ENCODE measurements around the gene ITPR2. TPM values are rescaled to one million over a fixed set of nuclear protein-coding genes. Genes with fewer than 3 reads are reported as not detected.

The ITPR2 gene
- total RNA-seq, 1 donor: 33.4 TPM

DNA sequence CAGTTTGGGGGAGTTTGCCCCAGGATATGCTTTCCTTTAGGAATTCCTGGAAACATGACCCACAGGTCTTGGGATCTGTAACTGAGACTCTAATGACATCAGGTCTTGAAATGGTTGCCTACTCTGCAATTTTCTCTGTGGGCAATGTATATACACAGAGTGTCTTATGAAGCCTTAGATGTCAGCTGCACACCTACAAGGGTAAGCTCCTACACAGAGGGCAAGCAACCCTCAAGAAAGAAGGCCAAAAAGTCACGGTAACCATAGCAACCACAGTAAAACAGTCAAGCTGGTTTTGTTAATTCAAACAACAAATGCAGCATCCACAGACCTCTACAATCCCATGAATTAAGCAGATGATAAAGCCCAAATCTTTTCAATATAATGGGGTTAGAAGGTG is 344.6 kb downstream of the ITPR2 start:
- Histone ChIP-seq H3K9me3 (ENCODE audit: low read depth, low read length) (no peaks in the 10 kb centered on the region), H3K4me1 (ENCODE audit: insufficient read depth, low read length) (no peaks in the 10 kb centered on the region), H3K27me3 (ENCODE audit: insufficient read depth, low read length) (no peaks in the 10 kb centered on the region), H3K4me3 (ENCODE audit: low read length) (no peak overlapping the region)

DNA sequence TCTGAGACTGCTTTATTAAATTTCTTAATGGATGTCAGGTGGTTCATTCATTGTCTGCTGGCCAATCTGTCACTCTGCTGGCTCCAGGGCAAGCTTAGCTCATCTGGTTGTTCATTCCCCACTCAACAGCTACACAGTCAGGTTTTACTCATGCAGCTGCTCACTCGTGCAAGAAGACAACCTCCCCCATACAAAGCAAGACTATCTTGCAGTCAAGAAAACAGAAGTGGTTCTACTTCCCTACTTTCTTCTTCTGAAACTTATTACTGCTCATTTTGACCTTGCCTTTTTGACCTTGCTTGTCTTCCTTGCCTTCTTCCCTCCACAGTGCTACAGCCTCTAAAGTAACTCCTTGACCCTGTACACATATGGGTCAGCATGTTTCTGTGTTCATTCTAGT is 359.7 kb downstream of the ITPR2 start:
- no peak overlapping the region for H3K4me3 ChIP-seq (ENCODE audit: low read length)
- H3K27me3 ChIP-seq (ENCODE audit: insufficient read depth, low read length): no peaks in the 10 kb centered on the region
- no peaks in the 10 kb centered on the region for H3K9me3 ChIP-seq (ENCODE audit: low read depth, low read length)
- H3K4me1 ChIP-seq (ENCODE audit: insufficient read depth, low read length): peaks cover 36% of the 10 kb centered on the region

DNA sequence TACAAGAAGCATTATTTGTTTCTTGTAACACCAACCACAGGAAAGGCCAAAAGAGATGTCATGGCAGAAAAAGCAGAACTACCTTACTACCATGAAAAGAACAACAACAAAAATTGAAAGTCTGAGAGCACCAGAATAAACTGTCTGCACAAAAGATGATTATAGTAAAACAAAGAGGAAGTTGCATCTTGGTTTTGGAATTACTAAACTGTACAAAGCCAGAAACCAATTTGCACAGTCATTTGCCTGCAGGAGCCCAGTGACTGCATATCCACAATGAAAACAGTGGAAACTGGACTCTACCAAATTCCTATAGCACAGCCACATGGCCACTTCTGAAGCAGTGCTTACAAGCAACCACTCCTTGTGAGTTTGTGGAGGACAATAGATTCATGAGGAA is 361.4 kb downstream of the ITPR2 start:
- Histone ChIP-seq H3K4me3 (ENCODE audit: low read length) (no peak overlapping the region), H3K4me1 (ENCODE audit: insufficient read depth, low read length) (peaks cover 36% of the 10 kb centered on the region), H3K9me3 (ENCODE audit: low read depth, low read length) (no peaks in the 10 kb centered on the region), H3K27me3 (ENCODE audit: insufficient read depth, low read length) (no peaks in the 10 kb centered on the region)

DNA sequence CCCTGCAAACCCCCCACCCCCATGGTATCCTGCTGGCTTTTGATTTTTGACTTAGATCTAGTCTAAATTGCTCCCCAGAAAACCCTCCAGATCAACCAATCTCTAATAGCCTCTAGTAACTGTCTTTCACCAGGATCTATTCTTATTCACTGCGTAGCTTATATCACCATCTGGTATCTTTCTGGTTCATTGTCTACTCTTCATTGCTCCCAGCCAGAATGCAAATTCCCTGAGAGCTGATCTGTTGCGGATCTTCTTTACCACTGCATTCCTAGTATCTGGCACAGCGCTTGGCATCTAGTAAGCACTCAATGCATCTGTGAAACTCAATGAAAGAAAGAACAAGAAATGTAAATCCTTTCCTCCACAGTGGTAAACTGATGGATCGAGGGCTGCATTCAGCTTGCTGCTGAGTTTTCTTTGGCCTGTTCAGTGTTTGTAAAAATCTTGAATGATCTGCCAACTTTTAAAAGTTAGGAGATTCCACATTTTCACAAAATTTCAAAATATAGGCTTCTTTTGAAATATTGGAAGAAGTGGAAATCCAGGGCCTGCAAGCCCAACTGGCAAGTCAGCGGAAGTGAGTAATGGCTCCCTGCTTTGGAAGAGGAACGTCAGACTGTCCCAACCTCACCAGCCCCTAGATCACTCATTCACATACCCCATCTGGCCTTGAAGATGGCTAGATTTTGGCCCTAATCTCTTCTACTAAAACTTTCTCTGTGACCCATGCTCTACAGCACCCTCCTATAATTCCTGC is 363.4 kb downstream of the ITPR2 start:
- H3K4me1 ChIP-seq (ENCODE audit: insufficient read depth, low read length): peaks cover 36% of the 10 kb centered on the region
- no peak overlapping the region for H3K4me3 ChIP-seq (ENCODE audit: low read length)
- no peaks in the 10 kb centered on the region for H3K27me3 ChIP-seq (ENCODE audit: insufficient read depth, low read length)
- no peaks in the 10 kb centered on the region for H3K9me3 ChIP-seq (ENCODE audit: low read depth, low read length)

DNA sequence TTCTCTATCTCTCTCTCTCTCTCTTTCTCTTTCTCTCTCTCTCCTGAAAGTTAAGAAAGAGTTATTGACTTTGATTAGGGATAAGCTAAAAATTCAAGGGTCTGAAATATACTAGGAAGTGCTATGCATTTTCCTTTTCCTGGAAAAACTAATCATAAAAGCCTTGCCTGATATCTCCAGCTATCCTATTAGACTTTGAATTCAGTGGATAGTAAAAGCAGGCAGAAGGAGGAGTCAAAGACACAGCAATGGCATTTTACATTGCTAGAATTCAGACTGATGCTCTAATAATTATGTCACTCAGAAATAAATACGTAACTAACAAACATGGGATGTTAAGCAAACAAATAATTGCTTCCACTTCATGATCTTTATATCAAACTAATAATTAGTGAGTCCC is 365.6 kb downstream of the ITPR2 start:
- Histone ChIP-seq H3K4me3 (ENCODE audit: low read length) (no peak overlapping the region), H3K27me3 (ENCODE audit: insufficient read depth, low read length) (no peaks in the 10 kb centered on the region), H3K9me3 (ENCODE audit: low read depth, low read length) (no peaks in the 10 kb centered on the region), H3K4me1 (ENCODE audit: insufficient read depth, low read length) (peaks cover 21% of the 10 kb centered on the region)

DNA sequence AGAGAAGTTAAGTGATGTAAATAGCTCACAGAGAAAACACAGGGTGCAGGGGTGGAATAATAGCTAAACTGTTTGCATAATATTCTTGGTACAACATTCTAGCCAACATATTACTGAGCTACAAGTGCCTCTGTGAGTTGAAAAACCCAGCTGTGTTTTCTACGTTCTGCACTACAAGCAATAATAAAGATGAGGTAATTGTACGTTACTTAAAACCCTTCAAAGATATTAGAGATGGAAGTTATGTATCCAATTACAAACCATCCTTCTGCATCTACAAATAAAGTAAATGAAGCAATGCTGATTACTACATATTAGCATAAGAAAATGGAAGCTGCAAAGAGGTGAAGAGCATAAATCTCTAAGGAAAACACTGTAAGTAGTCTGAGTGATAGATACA is 366.3 kb downstream of the ITPR2 start:
- H3K9me3 ChIP-seq (ENCODE audit: low read depth, low read length): no peaks in the 10 kb centered on the region
- no peak overlapping the region for H3K4me3 ChIP-seq (ENCODE audit: low read length)
- no peaks in the 10 kb centered on the region for H3K27me3 ChIP-seq (ENCODE audit: insufficient read depth, low read length)
- peaks cover 15% of the 10 kb centered on the region for H3K4me1 ChIP-seq (ENCODE audit: insufficient read depth, low read length)

DNA sequence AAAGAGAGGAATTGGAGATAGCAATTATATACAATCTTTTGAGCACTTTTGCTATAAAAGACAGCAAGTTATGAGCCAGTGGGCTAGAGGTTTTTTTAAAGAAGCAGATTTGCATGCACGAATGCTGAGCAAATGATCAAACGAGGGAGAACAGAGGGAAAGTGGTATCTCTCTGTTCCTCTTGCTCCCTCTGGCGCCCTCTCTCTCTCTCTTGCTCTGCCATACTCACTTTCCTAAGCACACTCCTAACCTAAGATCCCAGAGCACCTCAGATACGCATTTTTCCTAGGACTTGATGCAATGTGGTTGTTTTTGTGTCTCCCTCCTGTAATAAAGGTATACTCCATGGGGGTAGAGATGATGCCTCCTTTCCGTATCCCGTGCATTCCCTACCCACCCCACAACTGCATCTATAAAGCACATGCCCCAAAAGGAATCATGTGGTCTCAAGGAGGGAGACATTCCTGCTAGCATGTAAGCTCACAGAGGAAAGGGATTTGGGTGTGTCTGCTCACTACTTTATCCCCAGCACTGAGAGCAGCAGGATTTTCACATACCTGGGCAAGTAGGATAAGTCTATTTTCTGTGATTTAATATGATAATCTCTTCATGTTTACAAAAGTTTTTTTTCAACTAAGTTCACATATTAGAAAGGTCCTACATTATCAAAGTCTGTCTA is 367.4 kb downstream of the ITPR2 start:
- H3K27me3 ChIP-seq (ENCODE audit: insufficient read depth, low read length): no peaks in the 10 kb centered on the region
- H3K4me1 ChIP-seq (ENCODE audit: insufficient read depth, low read length): peaks cover 10% of the 10 kb centered on the region
- H3K9me3 ChIP-seq (ENCODE audit: low read depth, low read length): no peaks in the 10 kb centered on the region
- no peak overlapping the region for H3K4me3 ChIP-seq (ENCODE audit: low read length)

DNA sequence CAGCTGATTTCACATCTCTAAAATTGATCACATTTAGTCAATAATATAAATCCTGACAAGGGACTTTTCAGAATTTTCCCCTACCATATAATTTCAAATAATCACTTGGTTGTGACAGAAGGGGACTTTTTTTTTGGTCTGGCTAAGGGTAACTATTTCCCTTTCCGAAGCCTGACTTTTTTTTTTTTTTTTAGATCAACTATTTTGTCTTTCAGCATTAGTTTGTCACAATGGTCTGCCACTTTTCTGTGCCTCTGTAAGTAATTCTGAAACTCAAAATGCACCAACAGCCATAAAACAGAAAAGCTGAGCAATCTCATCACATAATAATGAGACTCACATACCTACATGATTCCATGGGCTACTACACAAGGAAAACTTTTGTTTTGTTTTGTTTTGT is 371.2 kb downstream of the ITPR2 start:
- peaks cover 11% of the 10 kb centered on the region for H3K4me1 ChIP-seq (ENCODE audit: insufficient read depth, low read length)
- H3K27me3 ChIP-seq (ENCODE audit: insufficient read depth, low read length): no peaks in the 10 kb centered on the region
- H3K9me3 ChIP-seq (ENCODE audit: low read depth, low read length): no peaks in the 10 kb centered on the region
- H3K4me3 ChIP-seq (ENCODE audit: low read length): no peak overlapping the region

DNA sequence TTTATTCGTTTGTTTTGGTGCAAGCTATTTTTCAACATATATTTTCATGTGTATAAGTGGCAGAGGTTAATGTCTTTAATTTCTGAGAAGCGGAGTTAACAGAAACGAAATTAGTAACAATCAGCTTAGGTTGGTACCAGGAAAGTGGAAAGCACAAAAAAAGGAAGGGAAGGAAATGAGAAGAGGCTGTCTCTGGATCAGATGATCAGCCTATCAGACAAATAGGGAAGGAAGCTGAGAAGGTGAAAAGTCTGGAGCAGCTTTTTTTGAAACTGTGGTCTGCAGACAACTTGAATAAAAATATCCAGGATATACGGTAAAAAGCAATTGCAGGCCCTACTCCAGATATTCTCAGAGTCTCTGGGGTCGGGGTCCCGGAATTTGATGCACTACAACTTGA is 372.6 kb downstream of the ITPR2 start:
- H3K4me3 ChIP-seq (ENCODE audit: low read length): no peak overlapping the region
- peaks cover 11% of the 10 kb centered on the region for H3K4me1 ChIP-seq (ENCODE audit: insufficient read depth, low read length)
- no peaks in the 10 kb centered on the region for H3K27me3 ChIP-seq (ENCODE audit: insufficient read depth, low read length)
- H3K9me3 ChIP-seq (ENCODE audit: low read depth, low read length): no peaks in the 10 kb centered on the region

DNA sequence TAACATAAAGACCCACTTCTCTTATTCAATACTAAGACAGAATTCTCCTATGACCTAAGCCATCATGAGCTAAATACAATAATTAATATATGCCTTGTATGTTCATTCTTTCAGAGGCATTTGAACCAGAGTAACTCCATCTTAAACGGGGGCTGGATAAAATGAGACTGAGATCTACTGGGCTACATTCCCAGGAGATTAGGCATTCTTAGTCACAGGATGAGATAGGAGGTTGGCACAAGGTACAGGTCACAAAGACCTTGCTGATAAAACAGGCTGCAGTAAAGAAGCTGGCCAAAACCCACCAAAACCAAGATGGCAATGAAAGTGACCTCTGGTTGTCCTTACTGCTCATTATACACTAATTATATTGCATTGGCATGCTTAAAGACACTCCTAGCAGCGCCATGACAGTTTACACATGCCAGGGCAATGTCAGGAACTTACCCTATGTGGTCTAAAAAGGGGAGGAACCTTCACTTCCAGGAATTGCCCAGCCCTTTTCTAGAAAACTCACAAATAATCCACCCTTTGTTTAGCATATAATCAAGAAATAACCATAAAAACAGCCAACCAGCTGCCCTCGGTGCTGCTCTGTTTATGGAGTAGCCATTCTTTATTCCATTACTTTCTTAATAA is 376.9 kb downstream of the ITPR2 start:
- Histone ChIP-seq H3K27me3 (ENCODE audit: insufficient read depth, low read length) (no peaks in the 10 kb centered on the region), H3K4me1 (ENCODE audit: insufficient read depth, low read length) (peaks cover 11% of the 10 kb centered on the region), H3K4me3 (ENCODE audit: low read length) (no peak overlapping the region), H3K9me3 (ENCODE audit: low read depth, low read length) (no peaks in the 10 kb centered on the region)

DNA sequence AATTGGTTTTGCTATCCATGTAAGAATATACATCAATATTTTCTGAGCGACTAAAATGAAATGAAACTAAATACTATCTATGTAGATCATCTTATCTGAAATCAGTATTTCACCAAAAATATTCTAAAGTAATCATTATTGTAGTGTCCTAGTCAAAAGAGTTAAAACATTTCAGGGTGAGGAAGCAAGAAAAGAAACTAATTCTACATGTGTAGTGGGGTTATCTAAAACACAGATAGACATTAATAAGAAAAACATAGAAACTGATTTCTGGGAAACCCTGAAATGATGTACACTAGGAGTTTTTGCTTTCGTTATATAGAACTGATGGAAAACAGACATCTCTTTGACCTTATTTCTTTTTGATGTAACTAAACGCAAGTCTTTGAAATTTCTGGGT is 379.7 kb downstream of the ITPR2 start:
- H3K4me3 ChIP-seq (ENCODE audit: low read length): no peak overlapping the region
- H3K27me3 ChIP-seq (ENCODE audit: insufficient read depth, low read length): no peaks in the 10 kb centered on the region
- no peaks in the 10 kb centered on the region for H3K4me1 ChIP-seq (ENCODE audit: insufficient read depth, low read length)
- H3K9me3 ChIP-seq (ENCODE audit: low read depth, low read length): no peaks in the 10 kb centered on the region

DNA sequence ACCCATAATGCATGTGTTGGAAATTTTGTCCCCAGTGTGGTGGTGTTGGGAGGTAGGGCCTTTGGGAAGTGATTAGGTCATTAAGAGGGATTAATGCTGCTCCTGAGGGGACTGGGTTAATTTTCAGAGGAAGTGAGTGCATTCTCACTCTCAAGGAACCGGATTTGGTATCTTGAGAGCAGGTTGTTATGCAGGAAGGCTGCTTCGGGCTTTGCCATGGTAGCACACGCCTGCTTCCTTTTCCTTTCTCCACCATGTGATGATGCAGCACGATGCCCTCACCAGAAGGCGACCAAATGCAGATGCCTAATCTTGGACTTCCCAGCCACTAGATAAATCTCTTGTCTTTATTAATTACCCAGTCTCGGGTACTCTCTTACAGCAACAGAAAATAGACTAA is 380.5 kb downstream of the ITPR2 start:
- Histone ChIP-seq H3K4me3 (ENCODE audit: low read length) (no peak overlapping the region), H3K27me3 (ENCODE audit: insufficient read depth, low read length) (no peaks in the 10 kb centered on the region), H3K4me1 (ENCODE audit: insufficient read depth, low read length) (no peaks in the 10 kb centered on the region), H3K9me3 (ENCODE audit: low read depth, low read length) (no peaks in the 10 kb centered on the region)

DNA sequence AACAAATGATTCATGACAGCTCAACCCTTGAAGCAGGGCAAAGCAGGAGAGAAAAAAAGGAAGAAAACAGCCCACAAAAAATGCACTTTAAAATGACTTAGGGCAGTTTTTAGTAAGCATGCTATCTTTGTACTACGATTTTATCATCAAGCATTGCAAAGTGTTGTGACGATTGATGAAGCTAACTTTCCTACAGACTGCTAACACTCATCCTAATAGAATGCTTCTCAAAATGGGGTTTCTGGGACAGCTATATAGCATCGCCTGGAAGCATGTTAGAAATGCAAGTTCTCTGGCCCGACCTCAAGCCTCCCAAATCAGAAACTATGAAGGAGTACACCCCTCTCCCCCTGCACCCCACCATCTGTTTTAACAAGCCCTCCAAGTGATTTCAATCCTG is 381.2 kb downstream of the ITPR2 start:
- Histone ChIP-seq H3K4me3 (ENCODE audit: low read length) (no peak overlapping the region), H3K27me3 (ENCODE audit: insufficient read depth, low read length) (no peaks in the 10 kb centered on the region), H3K4me1 (ENCODE audit: insufficient read depth, low read length) (no peaks in the 10 kb centered on the region), H3K9me3 (ENCODE audit: low read depth, low read length) (no peaks in the 10 kb centered on the region)

DNA sequence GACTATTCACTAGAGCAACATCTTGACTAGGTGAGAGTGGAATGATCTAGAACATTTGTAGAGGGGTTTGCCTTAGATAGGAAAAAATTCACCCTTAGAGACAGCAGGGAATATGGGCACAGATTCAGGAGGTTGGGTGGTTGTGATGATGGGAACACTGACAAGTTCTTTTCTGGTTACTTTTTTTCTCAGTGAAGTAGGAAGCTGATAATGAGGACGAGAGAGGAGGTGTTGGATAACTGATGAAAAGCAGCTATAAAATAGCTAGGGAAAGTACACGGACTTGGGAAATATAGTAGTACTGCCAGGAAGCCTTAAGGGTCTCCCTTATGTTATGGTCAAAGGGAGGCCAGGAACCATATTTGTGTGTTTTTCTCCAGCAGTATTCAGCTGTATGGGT is 387.1 kb downstream of the ITPR2 start:
- Histone ChIP-seq H3K4me1 (ENCODE audit: insufficient read depth, low read length) (no peaks in the 10 kb centered on the region), H3K4me3 (ENCODE audit: low read length) (no peak overlapping the region), H3K9me3 (ENCODE audit: low read depth, low read length) (no peaks in the 10 kb centered on the region), H3K27me3 (ENCODE audit: insufficient read depth, low read length) (no peaks in the 10 kb centered on the region)

DNA sequence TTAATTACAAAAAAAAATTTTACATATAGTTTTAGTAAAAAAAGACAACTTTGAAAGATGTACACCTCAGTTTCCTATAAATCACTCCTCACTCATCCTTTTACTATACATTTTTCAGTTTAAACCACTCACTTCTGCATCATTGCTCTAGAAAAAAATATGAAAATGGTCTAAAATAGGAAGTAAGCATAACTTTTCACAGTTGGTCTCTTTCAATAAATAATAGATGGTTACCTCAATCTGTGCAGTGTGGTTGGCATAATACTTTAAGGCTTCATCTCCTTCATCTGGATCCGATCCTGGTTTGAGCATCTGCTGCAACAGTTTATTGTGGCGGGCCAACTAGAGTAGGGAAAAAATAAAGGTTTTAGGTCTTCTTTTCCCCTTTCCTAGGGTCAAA is 389.7 kb downstream of the ITPR2 start:
- H3K27me3 ChIP-seq (ENCODE audit: insufficient read depth, low read length): no peaks in the 10 kb centered on the region
- H3K4me3 ChIP-seq (ENCODE audit: low read length): no peak overlapping the region
- no peaks in the 10 kb centered on the region for H3K4me1 ChIP-seq (ENCODE audit: insufficient read depth, low read length)
- no peaks in the 10 kb centered on the region for H3K9me3 ChIP-seq (ENCODE audit: low read depth, low read length)
